Neural cell (in vitro differentiated cells): Measurements from ENCODE around the gene SNRNP200. TPM values are rescaled to one million over a fixed set of nuclear protein-coding genes. Genes with fewer than 3 reads are reported as not detected.

Experiments
- H2AFZ ChIP-seq: fragments of 200-600, 300-800 bp; sonication (generic), shearing (Covaris generic); 2 replicates; pipeline ENCODE4 v1.6.0; 2014; ENCODE audit warnings: low read depth, mild to moderate bottlenecking, antibody characterized with exemption, low read length, moderate library complexity
- H3F3A ChIP-seq: fragments of 200-600 bp; shearing (Covaris generic); 2 replicates; pipeline ENCODE4 v1.6.1; 2016; ENCODE audit warnings: mild to moderate bottlenecking, moderate library complexity, mixed read lengths, antibody characterized with exemption, low read length; ENCODE audit not compliant: insufficient read depth, poor library complexity, severe bottlenecking
- H3K27ac ChIP-seq: fragments of 200-600, 300-800 bp; sonication (generic), shearing (Covaris generic); 2 replicates; pipeline ENCODE4 v1.5.1; 2014; ENCODE audit warnings: mild to moderate bottlenecking, low read length, moderate library complexity
- H3K27me3 ChIP-seq: fragments of 300-800, 200-600 bp; sonication (generic), shearing (Covaris generic); 2 replicates; pipeline ENCODE4 v1.6.0; 2014; ENCODE audit warnings: mild to moderate bottlenecking, low read depth, low read length, moderate library complexity; ENCODE audit not compliant: insufficient read depth
- H3K36me3 ChIP-seq: fragments of 300-800, 200-600 bp; sonication (generic), shearing (Covaris generic); 2 replicates; pipeline ENCODE4 v1.5.1; 2014; ENCODE audit warnings: mild to moderate bottlenecking, antibody characterized with exemption, low read length, moderate library complexity; ENCODE audit not compliant: insufficient read depth
- H3K4me2 ChIP-seq: fragments of 300-800, 200-600 bp; sonication (generic), shearing (Covaris generic); 2 replicates; pipeline ENCODE4 v1.6.0; 2014; ENCODE audit warnings: mild to moderate bottlenecking, low read length
- H3K4me3 ChIP-seq: fragments of 300-800, 200-600 bp; sonication (generic), shearing (Covaris generic); 2 replicates; pipeline ENCODE4 v1.5.1; 2014; ENCODE audit warnings: mild to moderate bottlenecking, low read length, moderate library complexity
- H3K79me2 ChIP-seq: fragments of 200-600 bp; shearing (Covaris generic); replicated peaks from 2 replicates; pipeline ENCODE4 v1.6.0; 2014; ENCODE audit warnings: mild to moderate bottlenecking, low read length, moderate library complexity; ENCODE audit not compliant: insufficient read depth
- H3K9ac ChIP-seq: fragments of 300-800, 200-600 bp; sonication (generic), shearing (Covaris generic); 2 replicates; pipeline ENCODE4 v1.6.1; 2016; ENCODE audit warnings: mild to moderate bottlenecking, low read length, mixed read lengths
- H3K9me2 ChIP-seq: fragments of 200-600 bp; shearing (Covaris generic); 2 replicates; pipeline ENCODE4 v1.6.1; 2016; ENCODE audit warnings: mild to moderate bottlenecking, low read length, mixed read lengths; ENCODE audit not compliant: insufficient read depth
- H3K9me3 ChIP-seq: fragments of 200-600, 300-800 bp; sonication (generic), shearing (Covaris generic); 2 replicates; pipeline ENCODE4 v1.6.1; 2016; ENCODE audit warnings: mild to moderate bottlenecking, mixed run types, low read length, moderate library complexity, mixed read lengths
- H4K20me1 ChIP-seq: fragments of 200-600 bp; shearing (Covaris generic); 2 replicates; pipeline ENCODE4 v1.6.1; 2016; ENCODE audit warnings: mild to moderate bottlenecking, mixed run types; ENCODE audit not compliant: insufficient read depth
- CTCF ChIP-seq: fragments of 450-650 bp; IDR thresholded peaks from 2 replicates; pipeline ENCODE4 v1.5.1; 2014; ENCODE audit warnings: antibody characterized with exemption, mild to moderate bottlenecking, moderate library complexity; ENCODE audit not compliant: poor library complexity, severe bottlenecking
- EP300 ChIP-seq: fragments of 450-650 bp; conservative IDR thresholded peaks from 2 replicates; pipeline ENCODE4 v1.6.1; 2014; ENCODE audit warnings: antibody characterized with exemption, mild to moderate bottlenecking, moderate library complexity; ENCODE audit not compliant: poor library complexity, severe bottlenecking
- EZH2 ChIP-seq: fragments of 200-600, 300-800 bp; shearing (Covaris generic), sonication (generic); IDR thresholded peaks from 2 replicates; pipeline ENCODE4 v1.6.1; 2014; ENCODE audit warnings: antibody characterized with exemption, low read length, borderline replicate concordance, mild to moderate bottlenecking; ENCODE audit not compliant: insufficient read depth, poor library complexity, severe bottlenecking
- MXI1 ChIP-seq: fragments of 450-650 bp; conservative IDR thresholded peaks from 2 replicates; pipeline ENCODE4 v1.6.1; 2014; ENCODE audit warnings: antibody characterized with exemption, mild to moderate bottlenecking; ENCODE audit not compliant: poor library complexity, severe bottlenecking
- POLR2AphosphoS5 ChIP-seq: IDR thresholded peaks from 2 replicates; pipeline ENCODE4 v1.6.1; 2012
- RAD21 ChIP-seq: fragments of 450-650 bp; conservative IDR thresholded peaks from 2 replicates; pipeline ENCODE4 v1.6.1; 2014; ENCODE audit warnings: antibody characterized with exemption, mild to moderate bottlenecking, moderate library complexity
- SMC3 ChIP-seq: fragments of 450-650 bp; conservative IDR thresholded peaks from 2 replicates; pipeline ENCODE4 v1.6.1; 2014; ENCODE audit warnings: antibody characterized with exemption, mild to moderate bottlenecking, moderate library complexity; ENCODE audit not compliant: poor library complexity
- TAF1 ChIP-seq: IDR thresholded peaks from 2 replicates; pipeline ENCODE4 v1.6.1; 2012; ENCODE audit warnings: low read depth
- polyA plus RNA-seq: library from polyadenylated mRNA; depleted of rRNA; stranded (reverse); fragments of >200 nt; gene quantifications from 2 replicates; pipeline ENCODE4 v1.2.3, GENCODE V29; 2014
- TF ChIP-seq, protein P1 (sequence below): IDR thresholded peaks from 2 replicates; pipeline ENCODE4 v1.6.1; 2012; ENCODE audit warnings: borderline replicate concordance

Gene SNRNP200
- polyA plus RNA-seq, 1 donor from 2014 or later, result 70.4 TPM

GRCh38 chr2:96315400-96316071 is 10.2 kb upstream of the SNRNP200 start:
- Histone ChIP-seq H3K36me3 (no peaks in the 10 kb centered on the region), H2AFZ (no peak overlapping the region), H4K20me1 (no peaks in the 10 kb centered on the region), H3K4me3 (no peak overlapping the region), H3K79me2 (no peaks in the 10 kb centered on the region), H3K27me3 (peaks cover 5% of the 10 kb centered on the region), H3K27ac (no peak overlapping the region), H3K4me2 (no peak overlapping the region), H3K9me3 (no peaks in the 10 kb centered on the region), H3K9me2 (no peaks in the 10 kb centered on the region), H3F3A (no peaks in the 10 kb centered on the region), H3K9ac (no peak overlapping the region)
- TF ChIP-seq MXI1 (no peak), POLR2AphosphoS5 (no peak), TAF1 (no peak), CTCF (no peak), RAD21 (no peak), EP300 (no peak), EZH2 (no peak), SMC3 (no peak)
- TF ChIP-seq, protein P1, sequence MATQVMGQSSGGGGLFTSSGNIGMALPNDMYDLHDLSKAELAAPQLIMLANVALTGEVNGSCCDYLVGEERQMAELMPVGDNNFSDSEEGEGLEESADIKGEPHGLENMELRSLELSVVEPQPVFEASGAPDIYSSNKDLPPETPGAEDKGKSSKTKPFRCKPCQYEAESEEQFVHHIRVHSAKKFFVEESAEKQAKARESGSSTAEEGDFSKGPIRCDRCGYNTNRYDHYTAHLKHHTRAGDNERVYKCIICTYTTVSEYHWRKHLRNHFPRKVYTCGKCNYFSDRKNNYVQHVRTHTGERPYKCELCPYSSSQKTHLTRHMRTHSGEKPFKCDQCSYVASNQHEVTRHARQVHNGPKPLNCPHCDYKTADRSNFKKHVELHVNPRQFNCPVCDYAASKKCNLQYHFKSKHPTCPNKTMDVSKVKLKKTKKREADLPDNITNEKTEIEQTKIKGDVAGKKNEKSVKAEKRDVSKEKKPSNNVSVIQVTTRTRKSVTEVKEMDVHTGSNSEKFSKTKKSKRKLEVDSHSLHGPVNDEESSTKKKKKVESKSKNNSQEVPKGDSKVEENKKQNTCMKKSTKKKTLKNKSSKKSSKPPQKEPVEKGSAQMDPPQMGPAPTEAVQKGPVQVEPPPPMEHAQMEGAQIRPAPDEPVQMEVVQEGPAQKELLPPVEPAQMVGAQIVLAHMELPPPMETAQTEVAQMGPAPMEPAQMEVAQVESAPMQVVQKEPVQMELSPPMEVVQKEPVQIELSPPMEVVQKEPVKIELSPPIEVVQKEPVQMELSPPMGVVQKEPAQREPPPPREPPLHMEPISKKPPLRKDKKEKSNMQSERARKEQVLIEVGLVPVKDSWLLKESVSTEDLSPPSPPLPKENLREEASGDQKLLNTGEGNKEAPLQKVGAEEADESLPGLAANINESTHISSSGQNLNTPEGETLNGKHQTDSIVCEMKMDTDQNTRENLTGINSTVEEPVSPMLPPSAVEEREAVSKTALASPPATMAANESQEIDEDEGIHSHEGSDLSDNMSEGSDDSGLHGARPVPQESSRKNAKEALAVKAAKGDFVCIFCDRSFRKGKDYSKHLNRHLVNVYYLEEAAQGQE, result no peak

DNA sequence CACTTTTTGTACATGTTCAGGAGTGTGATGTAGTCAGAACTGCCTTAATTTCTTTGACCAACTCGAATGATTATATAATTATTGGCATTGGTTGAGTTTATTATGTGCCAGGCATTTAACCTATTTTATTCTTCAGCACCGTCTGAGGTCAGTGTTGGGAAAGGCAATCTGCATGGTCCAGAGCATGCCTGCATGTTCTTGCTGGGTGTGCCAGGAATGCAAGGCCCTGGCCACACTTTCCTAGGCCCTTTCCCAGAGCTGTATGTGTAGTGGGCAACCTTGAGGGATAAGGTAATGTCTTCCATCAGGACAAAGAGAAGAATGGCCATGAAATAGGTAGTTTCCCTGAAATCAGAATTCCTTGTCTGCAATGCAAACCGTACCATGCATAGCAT is 9.7 kb upstream of the SNRNP200 start:
- Histone ChIP-seq H4K20me1 (no peaks in the 10 kb centered on the region), H3K27me3 (no peaks in the 10 kb centered on the region), H3F3A (no peaks in the 10 kb centered on the region), H3K27ac (no peak overlapping the region), H3K4me2 (no peak overlapping the region), H2AFZ (no peak overlapping the region), H3K9ac (no peak overlapping the region), H3K4me3 (no peak overlapping the region), H3K9me3 (no peaks in the 10 kb centered on the region), H3K36me3 (no peaks in the 10 kb centered on the region), H3K79me2 (no peaks in the 10 kb centered on the region), H3K9me2 (no peaks in the 10 kb centered on the region)
- TF ChIP-seq RAD21, result no peak
- no peak for TF ChIP-seq POLR2AphosphoS5
- TF ChIP-seq, protein P1, result no peak
- TF ChIP-seq EP300, result no peak
- no peak for TF ChIP-seq SMC3
- TF ChIP-seq EZH2, result no peak
- no peak for TF ChIP-seq MXI1
- no peak for TF ChIP-seq CTCF
- TF ChIP-seq TAF1, result no peak
